ENCODE data around the gene GPR31.
"Not testable (repeated sequence)": the region's sequence is repeated elsewhere in the genome, so short reads cannot be mapped to it uniquely, and the experiment has no call there.

- not testable (repeated sequence) for TF ChIP-seq YY1 (IDR thresholded peaks at IDR 0.05; ENCODE audit: insufficient read depth, insufficient read length); ZNF274 (IDR thresholded peaks at IDR 0.05; ENCODE audit: low read depth, low read length); SUZ12 (IDR thresholded peaks at IDR 0.05; ENCODE audit: extremely low read depth, insufficient read depth, insufficient read length)
These were observed 27.3 kb upstream of the GPR31 start for GRCh38 chr6:167185101-167185500.
